Left lung (tissue), 10 donors: ENCODE results near the gene GRIK1. TPM values are rescaled to one million over a fixed set of nuclear protein-coding genes. Genes with fewer than 3 reads are reported as not detected.

ENCODE experiments used
- ATAC-seq: fragments of 200-7000 bp; cut with Tn5 transposase; one replicate; pipeline ENCODE4 v1.9.1; 2020; ENCODE audit warnings: moderate library complexity
- DNase-seq, 4 donors: peaks; one replicate each; pipeline ENCODE4 v3.0.0-alpha.2; 2013 to 2020
- H3K27ac ChIP-seq, 2 donors: fragments of 200-600 bp; sonication (generic) in 1 of 2; one replicate each; pipeline versions ENCODE4 v1.5.0 to v1.8.0; 2020 to 2021
- H3K27me3 ChIP-seq, 2 donors: fragments of 200-600 bp; sonication (generic) in 1 of 2; one replicate each; pipeline versions ENCODE4 v1.5.0 to v1.8.0; 2020 to 2021
- H3K36me3 ChIP-seq, 2 donors: fragments of 200-600 bp; sonication (generic) in 1 of 2; one replicate each; pipeline versions ENCODE4 v1.5.0 to v1.8.0; 2020 to 2021
- H3K4me1 ChIP-seq, 2 donors: fragments of 200-600 bp; one replicate each; pipeline ENCODE4 v1.8.0; 2021
- H3K4me3 ChIP-seq, 2 donors: fragments of 200-600 bp; sonication (generic) in 1 of 2; one replicate each; pipeline versions ENCODE4 v1.5.0 to v1.8.0; 2020 to 2021; ENCODE audit warnings: mild to moderate bottlenecking in 1 of 2
- H3K9me3 ChIP-seq, 2 donors: fragments of 200-600 bp; sonication (generic) in 1 of 2; one replicate each; pipeline versions ENCODE4 v1.5.0 to v1.8.0; 2020 to 2021
- intact Hi-C, 2 donors: fragments of 100-400 bp; cut with DNase I; formaldehyde crosslinking; loops; one replicate each; pipeline versions ENCODE4 v1.11.2 to v1.14.2; 2022
- polyA plus RNA-seq, 6 donors: library from polyadenylated mRNA; unstranded; fragments of 120-200 nt; gene quantifications; one replicate each; pipeline ENCODE4 v1.2.1, GENCODE V29; 2013; ENCODE audit not compliant: insufficient read length in 6 of 6
- total RNA-seq, 2 donors: library from RNA; stranded (reverse); fragmentation: NEBNext Ultra II Directional; extraction: Animal tissue kit (Norgen Biotek cat#: 25700); gene quantifications; one replicate each; pipeline ENCODE4 v1.2.1, GENCODE V29; 2021
- TF ChIP-seq, protein P1 (sequence below), 2 donors: fragments of 200-600 bp; sonication (generic) in 1 of 2; IDR thresholded peaks; one replicate each; pipeline versions ENCODE4 v1.5.0 to v1.8.0; 2021; ENCODE audit warnings: antibody characterized with exemption in 2 of 2
- donor health status: DM: no; HTN: yes; CAD: no.
- donor health status: DM: no; HTN: no; CAD: no.

The GRIK1 gene
- total and polyA plus RNA-seq, 8 donors, result 0.38 to 1.5 (median 0.62) TPM; not detected in 2

DNA sequence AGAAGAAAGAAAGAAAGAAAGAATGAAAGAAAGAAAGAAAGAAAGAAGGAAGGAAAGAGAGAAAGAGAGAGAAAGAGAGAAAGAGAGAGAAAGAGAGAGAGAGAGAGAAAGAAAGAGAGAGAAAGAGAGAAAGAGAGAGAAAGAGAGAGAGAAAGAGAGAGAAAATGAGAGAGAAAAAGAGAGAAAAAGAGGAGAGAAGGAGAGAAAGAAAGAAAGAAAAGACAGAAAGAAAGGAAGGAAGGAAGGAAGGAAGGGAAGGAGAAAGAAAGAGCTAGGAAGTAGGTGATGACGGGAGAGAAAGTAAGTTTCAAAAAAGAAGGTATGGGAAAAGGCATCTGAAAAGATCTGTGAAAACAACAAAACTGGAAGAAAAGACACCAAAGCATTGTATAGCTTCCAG lies 72.0 kb downstream of the GRIK1 start:
- ATAC-seq, result no peak
- intact Hi-C loops, result no loop called here

DNA sequence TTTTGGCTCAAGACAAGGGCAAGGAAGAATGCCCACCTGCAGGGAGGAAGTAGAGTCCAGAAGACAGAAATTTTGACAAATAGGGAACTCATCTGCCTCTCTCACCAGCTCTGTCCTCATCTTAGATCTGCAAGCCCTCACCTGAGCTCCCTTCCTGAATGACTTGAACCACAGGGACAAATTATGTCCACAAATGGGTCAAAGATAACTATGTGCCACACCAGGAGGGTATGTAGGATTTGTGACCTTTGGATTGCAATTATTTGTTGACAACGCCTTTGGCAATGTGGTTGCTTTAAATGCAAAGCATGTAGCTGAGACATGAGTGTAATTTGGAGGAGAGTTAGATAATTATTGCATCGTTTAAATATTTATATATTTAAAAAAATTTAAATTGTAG lies 79.5 kb downstream of the GRIK1 start:
- H3K27me3 ChIP-seq, result peaks cover 0 to 3% of the 10 kb centered on the region in 2 donors
- no peaks in the 10 kb centered on the region for H3K4me1 ChIP-seq
- H3K36me3 ChIP-seq, result no peaks in the 10 kb centered on the region
- H3K4me3 ChIP-seq, result no peak overlapping the region
- TF ChIP-seq, protein P1, sequence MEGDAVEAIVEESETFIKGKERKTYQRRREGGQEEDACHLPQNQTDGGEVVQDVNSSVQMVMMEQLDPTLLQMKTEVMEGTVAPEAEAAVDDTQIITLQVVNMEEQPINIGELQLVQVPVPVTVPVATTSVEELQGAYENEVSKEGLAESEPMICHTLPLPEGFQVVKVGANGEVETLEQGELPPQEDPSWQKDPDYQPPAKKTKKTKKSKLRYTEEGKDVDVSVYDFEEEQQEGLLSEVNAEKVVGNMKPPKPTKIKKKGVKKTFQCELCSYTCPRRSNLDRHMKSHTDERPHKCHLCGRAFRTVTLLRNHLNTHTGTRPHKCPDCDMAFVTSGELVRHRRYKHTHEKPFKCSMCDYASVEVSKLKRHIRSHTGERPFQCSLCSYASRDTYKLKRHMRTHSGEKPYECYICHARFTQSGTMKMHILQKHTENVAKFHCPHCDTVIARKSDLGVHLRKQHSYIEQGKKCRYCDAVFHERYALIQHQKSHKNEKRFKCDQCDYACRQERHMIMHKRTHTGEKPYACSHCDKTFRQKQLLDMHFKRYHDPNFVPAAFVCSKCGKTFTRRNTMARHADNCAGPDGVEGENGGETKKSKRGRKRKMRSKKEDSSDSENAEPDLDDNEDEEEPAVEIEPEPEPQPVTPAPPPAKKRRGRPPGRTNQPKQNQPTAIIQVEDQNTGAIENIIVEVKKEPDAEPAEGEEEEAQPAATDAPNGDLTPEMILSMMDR (IDR thresholded peaks at IDR 0.05), result no peak
- H3K27ac ChIP-seq, result no peak overlapping the region
- ATAC-seq (no peak), DNase-seq (no peak)
- H3K9me3 ChIP-seq, result no peaks in the 10 kb centered on the region
- intact Hi-C loops, result no loop called here

More for the DNA sequence above, 72.0 kb downstream of the GRIK1 start:
- no peak for DNase-seq
- Histone ChIP-seq H3K4me3 (no peak overlapping the region), H3K4me1 (no peaks in the 10 kb centered on the region), H3K27me3 (no peaks in the 10 kb centered on the region), H3K9me3 (no peaks in the 10 kb centered on the region), H3K36me3 (no peaks in the 10 kb centered on the region), H3K27ac (no peak overlapping the region)
- TF ChIP-seq, protein P1 (IDR thresholded peaks at IDR 0.05), result no peak

DNA sequence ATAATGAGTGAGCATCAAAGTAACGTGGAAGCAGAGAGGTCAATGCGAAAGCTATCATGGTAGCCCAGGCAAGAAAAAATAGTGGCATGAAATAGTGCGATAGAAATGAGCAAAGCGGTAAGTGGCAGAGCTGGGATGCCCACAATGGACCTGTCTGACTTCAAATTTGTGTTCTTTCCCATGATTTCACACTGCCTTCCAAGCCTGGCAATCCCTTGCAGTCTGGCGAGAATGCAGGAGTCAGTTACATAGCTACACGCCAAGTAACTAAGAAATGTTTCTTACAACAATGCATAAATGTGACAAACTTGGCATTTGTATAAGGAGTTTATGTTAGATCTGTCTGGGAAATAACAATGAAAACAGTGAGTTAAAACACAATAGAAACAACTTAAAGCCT lies 82.6 kb downstream of the GRIK1 start:
- no peaks in the 10 kb centered on the region for H3K4me1 ChIP-seq
- H3K27me3 ChIP-seq, result peaks cover 0 to 3% of the 10 kb centered on the region in 2 donors
- H3K9me3 ChIP-seq, result no peaks in the 10 kb centered on the region
- no peak for DNase-seq
- intact Hi-C loops, result no loop called here
- H3K27ac ChIP-seq, result no peak overlapping the region
- no peaks in the 10 kb centered on the region for H3K36me3 ChIP-seq
- no peak overlapping the region for H3K4me3 ChIP-seq
- TF ChIP-seq, protein P1 (IDR thresholded peaks at IDR 0.05), result no peak
- no peak for ATAC-seq

DNA sequence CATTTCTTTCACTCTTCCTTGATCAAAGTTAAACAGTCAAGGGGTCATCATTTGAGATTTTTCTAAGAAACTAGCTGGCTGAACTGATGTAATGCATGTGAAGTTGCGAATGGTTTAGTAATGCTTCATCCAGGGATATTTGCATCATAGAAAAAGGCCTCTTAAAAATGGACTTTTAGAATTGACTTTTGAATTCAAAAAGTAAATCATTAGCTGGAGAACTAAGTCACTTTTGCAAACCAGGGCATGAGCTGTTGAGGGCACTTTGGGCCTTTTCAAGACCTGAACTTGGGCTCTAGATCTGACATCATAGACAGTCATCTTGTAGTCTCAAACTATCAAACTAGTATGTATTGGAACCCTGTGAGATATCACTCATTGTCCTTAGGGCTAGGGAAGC lies 85.0 kb downstream of the GRIK1 start:
- TF ChIP-seq, protein P1 (IDR thresholded peaks at IDR 0.05), result no peak
- no peaks in the 10 kb centered on the region for H3K9me3 ChIP-seq
- no peaks in the 10 kb centered on the region for H3K36me3 ChIP-seq
- ATAC-seq, result no peak
- no peak overlapping the region for H3K4me3 ChIP-seq
- no peaks in the 10 kb centered on the region for H3K4me1 ChIP-seq
- no peak overlapping the region for H3K27ac ChIP-seq
- no peak for DNase-seq
- intact Hi-C loops, result no loop called here
- H3K27me3 ChIP-seq, result peaks cover 0 to 3% of the 10 kb centered on the region in 2 donors

- intact Hi-C loops, result no loop called here
- Histone ChIP-seq H3K9me3 (no peaks in the 10 kb centered on the region), H3K27me3 (peaks cover 0 to 3% of the 10 kb centered on the region in 2 donors), H3K4me1 (no peaks in the 10 kb centered on the region), H3K27ac (no peak overlapping the region), H3K36me3 (no peaks in the 10 kb centered on the region), H3K4me3 (no peak overlapping the region)
- TF ChIP-seq, protein P1 (IDR thresholded peaks at IDR 0.05), result no peak
- DNase-seq, result no peak
- no peak for ATAC-seq
Observed at GRCh38 chr21:29851611-29852010, 88.2 kb downstream of the GRIK1 start.
